HG02840 (cell line): Measurements from ENCODE around the gene TCEAL7.

ENCODE experiments used
- ATAC-seq: cut with Tn5 transposase; IDR thresholded peaks from one replicate; pipeline ENCODE4 v1.9.1; 2021; ENCODE audit warnings: mild to moderate bottlenecking, moderate library complexity, moderate number of reproducible peaks; ENCODE audit not compliant: unreplicated experiment, low FRiP score

Gene TCEAL7

DNA sequence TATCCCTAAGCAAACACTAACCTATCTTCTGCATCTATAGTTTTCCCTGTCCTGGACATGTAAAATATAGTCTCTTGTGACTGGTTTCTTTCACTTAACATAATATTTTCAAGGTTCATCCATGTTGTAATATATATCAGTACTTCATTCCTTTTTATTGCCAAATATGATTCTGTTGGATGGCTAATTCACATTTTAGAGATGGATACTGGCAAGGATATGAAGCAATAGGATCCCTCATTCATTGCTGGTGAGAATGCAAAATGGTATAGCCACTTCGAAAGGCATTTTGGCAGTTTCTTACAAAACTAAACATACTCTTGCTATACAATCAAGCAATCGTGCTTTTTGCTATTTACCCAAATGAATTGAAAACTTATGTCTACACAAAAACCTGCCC is 33.0 kb downstream of the TCEAL7 start:
- ATAC-seq: no peak

DNA sequence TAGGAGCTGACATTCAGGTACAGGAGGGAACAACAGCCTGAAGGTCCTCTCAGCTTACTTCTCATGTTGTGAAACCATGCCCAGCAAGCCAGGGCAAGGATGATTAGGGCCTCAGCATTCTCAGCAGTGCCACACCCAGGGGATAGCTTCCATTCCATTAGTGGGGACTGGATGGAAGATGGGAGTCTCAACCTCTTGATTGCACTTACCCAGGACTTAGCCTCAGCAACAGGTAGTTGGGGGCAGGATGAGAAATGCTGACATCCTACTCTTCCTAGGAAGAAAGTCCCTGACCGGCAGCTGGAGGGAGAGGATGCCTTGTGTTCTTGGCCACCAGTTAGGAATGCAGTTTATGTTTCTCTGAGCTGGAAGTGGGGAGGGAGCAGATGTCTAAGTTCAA is 37.5 kb downstream of the TCEAL7 start:
- ATAC-seq: no peak

DNA sequence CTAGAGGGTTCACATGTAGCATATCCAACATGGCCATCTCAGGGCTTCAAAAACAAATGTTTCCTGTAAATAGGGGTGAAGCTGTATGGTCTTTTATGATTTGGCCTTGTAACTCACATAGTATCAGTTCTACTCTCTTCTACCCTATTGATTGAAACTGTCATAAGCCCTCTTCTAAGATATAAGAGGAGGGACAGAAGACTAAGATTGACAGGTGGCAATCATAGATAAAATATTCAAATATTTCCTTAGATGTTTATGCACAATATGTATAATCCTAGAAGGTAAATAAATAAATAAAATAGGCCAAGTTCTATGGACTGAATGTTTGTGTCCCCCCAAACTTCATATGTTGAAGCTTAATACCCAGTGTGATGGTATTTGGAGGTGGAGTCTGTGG is 39.4 kb downstream of the TCEAL7 start:
- ATAC-seq: no peak

DNA sequence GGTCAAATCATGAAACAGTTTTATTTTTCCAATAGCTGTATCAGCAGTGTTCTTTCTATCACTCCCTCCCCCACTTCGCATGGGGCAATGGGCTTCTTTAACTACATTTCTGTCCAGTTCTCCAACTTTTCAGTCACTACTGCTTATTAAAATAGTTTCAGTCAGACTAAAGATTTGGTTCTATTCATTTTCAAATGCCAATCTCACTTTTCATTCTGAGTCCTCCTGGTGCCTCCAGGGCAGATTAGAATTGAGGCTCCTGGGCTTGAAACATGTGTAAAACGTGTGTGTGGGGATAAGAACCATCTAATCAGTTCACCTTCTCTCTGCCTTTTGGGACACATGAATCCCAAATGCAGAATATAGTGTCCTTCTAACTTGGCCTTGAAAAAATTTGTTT is 42.8 kb downstream of the TCEAL7 start:
- ATAC-seq: no peak

DNA sequence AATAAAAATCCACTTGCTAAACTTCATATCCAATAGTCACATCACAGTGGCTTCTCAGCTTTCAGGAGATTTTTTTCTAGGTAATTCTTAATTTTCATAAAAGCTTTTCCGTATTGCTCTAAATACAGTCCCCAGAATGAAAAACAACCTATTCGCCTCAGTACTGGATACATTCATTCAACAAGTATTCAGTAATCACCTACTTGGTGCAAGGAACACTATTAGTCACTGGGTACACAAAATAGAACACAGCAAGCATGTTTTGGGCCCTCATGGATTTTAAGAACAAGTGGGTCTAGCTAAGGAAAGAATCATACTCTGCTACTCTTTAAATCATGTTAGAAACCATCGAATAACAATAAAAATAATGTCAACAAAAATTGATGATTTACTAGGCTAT is 43.5 kb downstream of the TCEAL7 start:
- no peak for ATAC-seq

DNA sequence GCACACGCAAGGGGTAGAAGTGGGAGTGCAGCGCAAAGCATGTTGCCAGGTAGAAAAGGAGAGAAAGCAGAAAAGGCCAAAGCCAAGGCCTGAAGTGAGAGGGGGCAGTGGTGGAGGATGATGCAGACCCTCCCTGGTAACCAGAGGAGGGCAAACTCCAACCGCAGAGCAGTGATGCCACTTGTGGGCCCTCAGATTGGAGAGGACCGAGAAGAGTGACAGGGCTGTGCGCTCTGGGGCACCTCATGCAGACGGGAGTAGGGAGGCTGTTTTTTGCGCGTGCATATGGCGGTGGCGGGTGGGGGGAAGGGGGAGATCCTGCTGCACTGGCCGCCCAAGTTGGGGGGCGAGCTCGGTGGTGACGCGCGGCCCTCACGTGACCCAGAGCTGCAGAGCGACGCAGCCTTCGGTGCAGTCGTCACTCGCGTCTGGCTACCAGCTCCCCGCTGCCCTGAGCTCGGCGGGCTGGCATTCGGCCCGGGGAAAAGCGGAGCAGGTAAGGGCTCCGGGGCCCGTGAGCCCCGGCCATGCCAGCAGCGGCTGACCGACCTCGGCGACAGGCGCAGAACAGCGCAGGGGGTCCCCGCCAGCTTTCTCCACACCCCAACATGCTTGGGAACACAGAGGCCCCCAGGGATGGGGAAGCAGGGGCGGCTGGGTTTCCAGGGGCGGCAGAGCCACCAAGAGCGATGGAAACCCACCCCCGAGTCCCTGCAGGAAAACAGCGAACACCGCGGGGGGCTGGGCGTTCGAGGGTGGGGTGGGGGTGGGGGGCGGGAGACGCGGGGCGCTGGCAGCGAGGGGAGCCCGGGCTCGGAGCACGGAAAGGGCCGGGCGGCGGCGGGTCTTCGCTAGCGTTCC is 46.3 kb downstream of the TCEAL7 start, which contains the start of gene BEX3:
TSS of gene BEX3 (plus strand) at position 421 of the 861 bp plus-strand sequence. CDS start 984 bp downstream, outside the sequence.
- ATAC-seq: no peak

DNA sequence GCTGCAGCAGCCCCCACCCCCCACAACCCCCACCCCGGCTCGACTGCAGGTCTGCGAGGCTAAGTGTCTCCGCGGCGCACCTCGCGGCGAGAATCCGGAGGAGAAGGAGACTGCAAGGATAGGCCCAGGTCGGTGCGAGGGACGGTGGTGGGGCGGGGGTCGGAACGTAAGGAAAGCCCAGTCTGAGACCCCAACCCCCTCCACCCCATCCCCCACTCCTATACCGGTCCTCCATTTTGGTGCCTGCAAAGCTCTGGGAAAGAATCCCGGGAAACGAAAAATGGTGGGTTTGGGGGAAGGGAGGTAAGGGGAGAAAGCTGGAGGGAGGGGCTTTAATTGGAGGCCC is 46.9 kb downstream of the TCEAL7 start:
- no peak for ATAC-seq

DNA sequence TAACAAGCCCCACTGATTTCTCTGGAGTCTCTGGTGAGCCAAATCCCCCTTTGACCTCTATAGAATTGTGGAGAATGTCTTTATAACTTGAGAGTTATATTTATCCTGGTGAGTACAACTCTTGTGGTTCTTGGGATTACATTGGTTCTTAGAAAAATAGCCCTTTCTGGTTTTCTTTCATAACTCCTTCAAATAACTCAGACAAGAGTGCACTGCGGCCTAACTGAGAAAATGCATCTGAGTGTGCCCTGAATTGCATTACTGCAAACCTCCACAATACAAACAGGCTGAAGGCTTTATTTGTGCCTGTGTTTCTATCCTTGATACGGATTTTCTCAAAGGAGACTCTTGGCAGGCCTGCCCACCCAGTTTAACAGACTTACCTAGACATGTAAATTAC is 49.0 kb downstream of the TCEAL7 start:
- no peak for ATAC-seq
